Right lobe of liver (tissue), 6 donors: ENCODE measurements around the gene RBPJL. TPM values are rescaled to one million over a fixed set of nuclear protein-coding genes. Genes with fewer than 3 reads are reported as not detected.

Experiments
- ATAC-seq, 4 donors: fragments of 200-7000 bp; cut with Tn5 transposase; one replicate each; pipeline ENCODE4 v1.9.1; 2020; ENCODE audit warnings: mild to moderate bottlenecking in 4 of 4, moderate library complexity in 4 of 4
- DNase-seq, 3 donors: peaks; one replicate each; pipeline ENCODE4 v3.0.0-alpha.2; 2020
- H3K27ac ChIP-seq, 3 donors: fragments of 200-600 bp; one replicate each; pipeline ENCODE4 v1.8.0; 2022
- H3K27me3 ChIP-seq, 2 donors: fragments of 200-600 bp; one replicate each; pipeline ENCODE4 v1.8.0; 2022
- H3K36me3 ChIP-seq, 4 donors: fragments of 200-600 bp; sonication (generic) in 1 of 4; one replicate each; pipeline versions ENCODE4 v1.5.1 to v1.8.0; 2017 to 2022; ENCODE audit warnings: control low read depth in 1 of 4
- H3K4me1 ChIP-seq, 4 donors: fragments of 200-600 bp; sonication (generic) in 1 of 4; one replicate each; pipeline versions ENCODE4 v1.5.1 to v1.8.0; 2017 to 2022; ENCODE audit warnings: control low read depth in 1 of 4
- H3K4me3 ChIP-seq, 3 donors: fragments of 200-600 bp; one replicate each; pipeline ENCODE4 v1.8.0; 2022
- H3K9me3 ChIP-seq, 4 donors: fragments of 200-600 bp; sonication (generic) in 1 of 4; one replicate each; pipeline versions ENCODE4 v1.5.1 to v1.8.0; 2017 to 2022; ENCODE audit warnings: control low read depth in 1 of 4
- POLR2A ChIP-seq: fragments of 450-650 bp; IDR thresholded peaks from one replicate; pipeline ENCODE4 v1.6.1; 2017; ENCODE audit warnings: antibody characterized with exemption, mild to moderate bottlenecking
- WGBS: methylation state at CpG from one replicate; pipeline ENCODE4 v1.1.6; 2018; ENCODE audit warnings: low coverage, low lambda C conversion rate; ENCODE audit not compliant: insufficient coverage; ENCODE audit errors: missing lambda C conversion rate; 5-methylcytosine and 5-hydroxymethylcytosine counted together
- intact Hi-C, 2 donors: fragments of 100-400 bp; cut with DNase I; formaldehyde crosslinking; loops; one replicate each; pipeline versions ENCODE4 v1.11.2 to v1.14.1; 2022
- long read RNA-seq: library from polyadenylated mRNA; unstranded; transcript quantifications from one replicate; pipeline ENCODE4 v2.0.0, GENCODE V29; 2019
- total RNA-seq, 6 experiments: library from RNA; depleted of rRNA in 2 of 6; stranded (reverse); fragments of >200 nt in 2 of 6; fragmentation: NEBNext Ultra II Directional in 3 of 6; extraction: Animal tissue kit (Norgen Biotek cat#: 25700) in 3 of 6; gene quantifications; one replicate each; pipeline versions ENCODE4 v1.1.0 to v1.2.4, GENCODE V29; 2016 to 2023
- TF ChIP-seq, protein P1 (sequence below), 4 donors: fragments of 200-600 bp in 3 of 4; fragments of 450-650 bp in 1 of 4; IDR thresholded peaks; one replicate each; pipeline versions ENCODE4 v1.5.1 to v1.8.0; 2016 to 2022; ENCODE audit warnings: antibody characterized with exemption in 4 of 4, mild to moderate bottlenecking in 2 of 4
- donor health status: DM: no; HTN: yes; CAD: no.
- donor health status: DM: no; HTN: no; CAD: no.
- donor health status: DM: no; HTN: no; CAD: no.
- donor health status: DM: no; HTN: yes; CAD: no.
- donor health status: DM: no; HTN: yes; CAD: no.

The RBPJL gene
- total RNA-seq: not detected
- long read RNA-seq, partial matches to known transcripts: 0 of 1 reads
- long read RNA-seq, other reads (novel, unspliced or antisense): 1 of 1 reads

DNA sequence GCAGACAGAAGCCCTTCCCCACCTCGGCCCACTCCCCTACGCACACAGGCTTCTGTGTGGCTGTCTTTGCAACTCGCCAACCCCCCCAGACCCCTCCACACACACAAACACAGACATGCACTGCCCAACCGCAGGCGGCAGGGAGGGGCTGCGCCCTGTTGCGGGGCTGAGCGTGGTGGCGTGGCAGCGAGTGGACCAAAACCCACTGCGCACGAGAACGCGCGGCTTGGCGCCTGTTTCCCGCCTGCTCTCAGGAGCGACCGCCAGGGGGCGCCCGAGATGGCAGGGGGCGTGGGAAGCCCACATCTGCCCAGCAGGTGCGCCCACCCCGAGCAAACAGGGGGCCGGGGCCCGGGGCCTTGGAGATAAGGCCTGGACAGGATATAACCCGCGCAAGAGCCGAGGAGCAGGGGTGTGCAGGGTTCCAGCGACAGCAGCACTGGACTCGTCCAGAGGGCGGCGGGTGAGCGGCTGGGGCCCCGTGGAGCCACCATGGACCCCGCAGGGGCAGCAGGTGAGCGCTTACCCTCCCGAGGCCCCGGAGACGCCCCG is at the start of gene RBPJL:
RBPJL (plus strand) TSS at position 410 of the 552 bp plus-strand sequence; CDS start at position 493, 83 bp downstream.
- peak in 3 of 4 donors; percentile 8 to 35 (median 25) for ATAC-seq
- Histone ChIP-seq H3K4me3 (no peak within 1 kb of the TSS), H3K36me3 (no peaks in the 10 kb centered on the region), H3K9me3 (no peaks in the 10 kb centered on the region), H3K27ac (no peak within 1 kb of the TSS), H3K27me3 (peaks cover 0 to 15% of the 10 kb centered on the region in 2 donors), H3K4me1 (peaks cover 0 to under 1% (median 0%) of the 10 kb centered on the region in 4 donors)
- no peak for DNase-seq
- TF ChIP-seq, protein P1, sequence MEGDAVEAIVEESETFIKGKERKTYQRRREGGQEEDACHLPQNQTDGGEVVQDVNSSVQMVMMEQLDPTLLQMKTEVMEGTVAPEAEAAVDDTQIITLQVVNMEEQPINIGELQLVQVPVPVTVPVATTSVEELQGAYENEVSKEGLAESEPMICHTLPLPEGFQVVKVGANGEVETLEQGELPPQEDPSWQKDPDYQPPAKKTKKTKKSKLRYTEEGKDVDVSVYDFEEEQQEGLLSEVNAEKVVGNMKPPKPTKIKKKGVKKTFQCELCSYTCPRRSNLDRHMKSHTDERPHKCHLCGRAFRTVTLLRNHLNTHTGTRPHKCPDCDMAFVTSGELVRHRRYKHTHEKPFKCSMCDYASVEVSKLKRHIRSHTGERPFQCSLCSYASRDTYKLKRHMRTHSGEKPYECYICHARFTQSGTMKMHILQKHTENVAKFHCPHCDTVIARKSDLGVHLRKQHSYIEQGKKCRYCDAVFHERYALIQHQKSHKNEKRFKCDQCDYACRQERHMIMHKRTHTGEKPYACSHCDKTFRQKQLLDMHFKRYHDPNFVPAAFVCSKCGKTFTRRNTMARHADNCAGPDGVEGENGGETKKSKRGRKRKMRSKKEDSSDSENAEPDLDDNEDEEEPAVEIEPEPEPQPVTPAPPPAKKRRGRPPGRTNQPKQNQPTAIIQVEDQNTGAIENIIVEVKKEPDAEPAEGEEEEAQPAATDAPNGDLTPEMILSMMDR (IDR thresholded peaks at IDR 0.05): peak; percentile 51 to 73 (median 66)
- TF ChIP-seq POLR2A: no peak
- intact Hi-C loops: no loop called here
- WGBS: 8% methylated on average over 19 of the region's 41 CpGs

DNA sequence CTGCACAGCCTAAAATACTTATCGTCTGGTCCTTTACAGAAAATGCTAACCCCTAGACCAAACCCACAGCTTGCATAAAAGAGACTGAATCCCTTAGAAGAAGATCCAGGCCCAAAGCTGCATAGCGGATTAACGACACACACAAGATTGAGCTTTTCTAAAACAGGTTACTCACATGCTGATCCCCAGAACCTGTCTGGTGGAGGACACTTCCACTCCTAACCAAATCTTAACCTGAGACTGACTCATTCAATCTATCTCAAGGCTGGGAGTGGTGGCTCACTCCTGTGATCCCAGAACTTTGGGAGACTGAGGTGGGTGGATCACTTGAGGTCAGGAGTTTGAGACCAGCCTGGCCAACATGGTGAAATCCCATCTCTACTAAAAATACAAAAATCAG is 49.5 kb upstream of the RBPJL start:
- H3K4me1 ChIP-seq: peaks cover 0 to 21% (median 7%) of the 10 kb centered on the region in 4 donors
- no peaks in the 10 kb centered on the region for H3K9me3 ChIP-seq
- DNase-seq (no peak), ATAC-seq (no peak)
- no peak overlapping the region for H3K27ac ChIP-seq
- intact Hi-C loops: no loop called here
- no peaks in the 10 kb centered on the region for H3K36me3 ChIP-seq
- WGBS: 94% methylated on average over 3 of the region's 3 CpGs
- TF ChIP-seq, protein P1 (IDR thresholded peaks at IDR 0.05): no peak
- TF ChIP-seq POLR2A: no peak
- H3K27me3 ChIP-seq: no peaks in the 10 kb centered on the region
- H3K4me3 ChIP-seq: no peak overlapping the region

GRCh38 chr20:45257711-45258110 is 48.9 kb upstream of the RBPJL start:
- H3K4me1 ChIP-seq: peaks cover 0 to 17% (median 7%) of the 10 kb centered on the region in 4 donors
- WGBS: 74% methylated on average over 7 of the region's 7 CpGs
- no peak overlapping the region for H3K27ac ChIP-seq
- TF ChIP-seq POLR2A: no peak
- TF ChIP-seq, protein P1 (IDR thresholded peaks at IDR 0.05): no peak
- no peaks in the 10 kb centered on the region for H3K36me3 ChIP-seq
- DNase-seq: no peak
- no peaks in the 10 kb centered on the region for H3K27me3 ChIP-seq
- no peak overlapping the region for H3K4me3 ChIP-seq
- ATAC-seq: no peak
- no peaks in the 10 kb centered on the region for H3K9me3 ChIP-seq
- intact Hi-C loops: no loop called here

DNA sequence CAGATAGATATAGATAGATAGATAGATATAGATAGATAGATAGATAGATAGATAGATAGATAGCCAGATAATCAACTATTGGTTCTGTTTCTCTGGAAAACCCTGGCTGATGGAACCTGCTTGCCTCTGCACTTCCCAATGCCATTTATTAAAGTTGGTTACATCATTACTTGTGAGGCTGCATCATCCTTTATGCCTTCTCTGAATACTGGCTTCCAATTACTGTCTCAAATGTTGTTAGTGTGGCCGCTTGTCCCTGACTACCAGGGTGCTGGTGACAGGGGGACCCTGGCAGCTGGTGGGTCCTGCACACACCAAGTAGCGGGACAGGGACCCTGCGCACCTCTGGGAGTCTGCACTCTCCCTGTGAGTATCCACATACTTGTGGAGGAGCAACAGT is 48.4 kb upstream of the RBPJL start:
- TF ChIP-seq, protein P1 (IDR thresholded peaks at IDR 0.05): no peak
- no peak for TF ChIP-seq POLR2A
- DNase-seq: no peak
- Histone ChIP-seq H3K36me3 (no peaks in the 10 kb centered on the region), H3K9me3 (no peaks in the 10 kb centered on the region), H3K4me3 (no peak overlapping the region), H3K27me3 (no peaks in the 10 kb centered on the region), H3K4me1 (peaks cover 0 to 15% (median 7%) of the 10 kb centered on the region in 4 donors), H3K27ac (no peak overlapping the region)
- WGBS: 74% methylated on average over 2 of the region's 3 CpGs
- intact Hi-C loops: no loop called here
- ATAC-seq: no peak
